ENCODE results near the gene PCSK1. TPM values are rescaled to one million over a fixed set of nuclear protein-coding genes. Genes with fewer than 3 reads are reported as not detected.

PCSK1 gene
- total RNA-seq, 1 experiment from 2014 or later, result not detected

GRCh38 chr5:96426831-96427230 lies 6.2 kb downstream of the PCSK1 start:
- Histone ChIP-seq H3K4me3 (ENCODE audit: low read depth in 2 of 2, low read length in 2 of 2) (no peak overlapping the region), H3K27ac (ENCODE audit: low read length) (no peak overlapping the region), H3K4me1 (ENCODE audit: control insufficient read depth, insufficient read depth, low read length) (no peaks in the 10 kb centered on the region), H3K9me3 (ENCODE audit: control insufficient read depth, insufficient read depth, low read depth, low read length) (no peaks in the 10 kb centered on the region), H3K27me3 (ENCODE audit: control insufficient read depth, insufficient read depth, low read length) (peaks cover 17% of the 10 kb centered on the region), H3K36me3 (ENCODE audit: control insufficient read depth, insufficient read depth, low read length) (no peaks in the 10 kb centered on the region)
- no TSS peak for BruUV-seq (replicated peaks)
- DNase-seq (ENCODE audit: low read depth, low spot score) (no peak), ATAC-seq (no peak)
- in situ Hi-C loops (cut with HindIII; ENCODE audit: low pct_unique_long_range_greater_than_20kb, low sequenced_read_pairs), result no loop called here
- ChIA-PET POLR2A (no interaction called here), CTCF (no interaction called here)
- intact Hi-C loops (cut with micrococcal nuclease; ENCODE audit: unreplicated experiment), result no loop called here
- TF ChIP-seq TCF7L2 (IDR thresholded peaks at IDR 0.05; ENCODE audit: low read depth, low read length) (no peak), SIN3A (IDR thresholded peaks at IDR 0.05; ENCODE audit: borderline replicate concordance, insufficient read depth, low read depth, low read length) (no peak), CTCF (IDR thresholded peaks at IDR 0.05) (no peak), REST (IDR thresholded peaks at IDR 0.05; ENCODE audit: insufficient read depth in 1 of 2, low read depth in 2 of 2, low read length in 1 of 2) (no peak)

GRCh38 chr5:96425443-96425842 lies 7.6 kb downstream of the PCSK1 start:
- CTCF ChIA-PET, result no interaction called here

More at GRCh38 chr5:96425443-96425842, 7.6 kb downstream of the PCSK1 start:
- Histone ChIP-seq H3K4me1 (ENCODE audit: control insufficient read depth, insufficient read depth, low read length) (no peaks in the 10 kb centered on the region), H3K36me3 (ENCODE audit: control insufficient read depth, insufficient read depth, low read length) (no peaks in the 10 kb centered on the region), H3K9me3 (ENCODE audit: control insufficient read depth, insufficient read depth, low read depth, low read length) (no peaks in the 10 kb centered on the region), H3K27ac (ENCODE audit: low read length) (no peak overlapping the region), H3K27me3 (ENCODE audit: control insufficient read depth, insufficient read depth, low read length) (peaks cover 16% of the 10 kb centered on the region), H3K4me3 (ENCODE audit: low read depth in 2 of 2, low read length in 2 of 2) (no peak overlapping the region)
- TF ChIP-seq CTCF (IDR thresholded peaks at IDR 0.05), result no peak
- no peak for ATAC-seq
- BruUV-seq (replicated peaks), result no TSS peak
- in situ Hi-C loops (cut with HindIII; ENCODE audit: low pct_unique_long_range_greater_than_20kb, low sequenced_read_pairs), result no loop called here
- POLR2A ChIA-PET, result no interaction called here
- no peak for DNase-seq (ENCODE audit: low read depth, low spot score)
- intact Hi-C loops (cut with micrococcal nuclease; ENCODE audit: unreplicated experiment), result no loop called here

Measured in Panc1 (cell line).